Daoy (cell line): ENCODE measurements around the gene KCNT1. TPM values are rescaled to one million over a fixed set of nuclear protein-coding genes. Genes with fewer than 3 reads are reported as not detected.

Experiments used
- DNase-seq: peaks from one replicate; pipeline ENCODE4 v3.0.0-alpha.2; 2015; ENCODE audit warnings: low read depth
- total RNA-seq: library from RNA; depleted of rRNA; stranded (reverse); fragments of >200 nt; shearing (Covaris generic); gene quantifications from 2 replicates; pipeline ENCODE4 v1.2.3, GENCODE V29; 2014

Gene KCNT1
- total RNA-seq, 1 experiment from 2014 or later, result not detected

- DNase-seq, result no peak
Measured at GRCh38 chr9:135780086-135780485, 78.1 kb downstream of the KCNT1 start.

DNA sequence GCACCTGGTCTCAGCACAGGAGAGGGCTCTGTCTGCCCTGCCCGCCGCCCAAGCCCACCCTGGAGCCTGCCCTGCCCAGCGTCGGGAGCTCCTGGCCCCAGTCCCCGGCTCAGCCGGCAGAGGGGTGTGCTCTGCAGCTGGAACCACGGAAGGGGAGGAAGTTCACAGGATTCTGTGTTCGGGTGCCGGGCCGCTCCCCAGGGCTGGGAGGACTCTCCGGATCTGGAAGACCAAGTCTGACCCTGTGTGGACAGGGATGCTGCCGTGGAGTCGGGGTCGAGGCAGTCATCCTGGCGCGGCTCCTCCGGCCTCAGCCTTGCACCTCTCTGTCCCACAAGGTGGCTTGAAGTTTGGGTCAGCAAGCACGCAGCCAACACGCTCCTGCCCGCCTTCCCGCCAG lies 78.6 kb downstream of the KCNT1 start:
- no peak for DNase-seq

GRCh38 chr9:135782946-135783345 lies 81.0 kb downstream of the KCNT1 start:
- DNase-seq, result no peak

- DNase-seq, result no peak
Measured at GRCh38 chr9:135783540-135784245, 81.7 kb downstream of the KCNT1 start.

- DNase-seq, result no peak
Measured at GRCh38 chr9:135785013-135785575, 83.1 kb downstream of the KCNT1 start.

DNA sequence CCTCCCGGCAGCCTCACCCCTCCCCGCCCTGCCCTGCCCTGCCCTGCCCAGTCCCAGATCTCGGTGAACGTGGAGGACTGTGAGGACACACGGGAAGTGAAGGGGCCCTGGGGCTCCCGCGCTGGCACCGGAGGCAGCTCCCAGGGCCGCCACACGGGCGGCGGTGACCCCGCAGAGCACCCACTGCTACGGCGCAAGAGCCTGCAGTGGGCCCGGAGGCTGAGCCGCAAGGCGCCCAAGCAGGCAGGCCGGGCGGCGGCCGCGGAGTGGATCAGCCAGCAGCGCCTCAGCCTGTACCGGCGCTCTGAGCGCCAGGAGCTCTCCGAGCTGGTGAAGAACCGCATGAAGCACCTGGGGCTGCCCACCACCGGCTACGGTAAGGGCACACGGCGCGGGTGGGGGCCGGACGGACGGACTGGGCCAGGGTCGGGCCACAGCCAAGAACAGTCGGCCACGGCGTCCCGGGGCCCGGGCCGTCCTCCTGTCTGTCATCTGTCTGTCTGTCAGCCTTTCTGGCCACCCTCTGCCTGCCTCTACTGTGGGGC lies 84.2 kb downstream of the KCNT1 start:
- DNase-seq, result no peak

- DNase-seq, result no peak
Measured at GRCh38 chr9:135787317-135787716, 85.3 kb downstream of the KCNT1 start.

DNA sequence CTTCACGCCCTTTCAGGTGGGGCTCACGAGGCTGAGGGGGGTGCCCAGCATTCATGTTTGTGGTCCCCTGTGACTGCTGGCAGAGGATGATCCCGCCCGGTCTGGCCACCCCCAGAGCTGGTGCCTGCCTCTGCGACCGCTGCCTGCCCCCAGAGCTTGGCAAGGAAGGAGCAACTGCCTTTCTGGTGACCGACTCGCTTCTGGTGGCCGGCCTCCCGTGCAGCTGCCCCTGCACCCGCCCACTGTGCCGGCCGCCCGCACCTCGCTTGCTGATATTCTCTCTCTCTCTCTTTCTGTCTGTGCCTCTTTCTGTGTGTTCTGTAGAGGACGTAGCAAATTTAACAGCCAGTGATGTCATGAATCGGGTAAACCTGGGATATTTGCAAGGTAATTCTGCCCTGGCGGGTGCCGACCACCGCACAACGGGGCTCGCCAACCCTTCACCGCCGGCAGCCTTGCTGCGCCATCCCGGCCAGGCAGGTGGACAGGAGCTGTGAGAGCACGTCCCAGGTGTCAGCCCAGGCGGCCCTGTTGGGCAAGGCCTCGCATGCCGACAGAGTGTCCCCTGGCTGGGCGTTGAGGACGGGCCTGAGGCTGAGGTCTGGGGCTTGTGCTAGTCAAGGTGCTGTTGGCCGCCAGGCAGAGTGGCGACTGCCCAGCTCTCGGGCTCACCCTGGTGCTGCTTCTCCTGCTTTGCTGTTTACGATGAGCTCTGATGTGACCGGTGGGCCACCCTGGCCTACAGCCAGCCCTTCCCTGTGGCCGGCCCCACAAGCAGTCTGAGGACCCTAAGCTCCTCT lies 86.0 kb downstream of the KCNT1 start:
- no peak for DNase-seq

DNA sequence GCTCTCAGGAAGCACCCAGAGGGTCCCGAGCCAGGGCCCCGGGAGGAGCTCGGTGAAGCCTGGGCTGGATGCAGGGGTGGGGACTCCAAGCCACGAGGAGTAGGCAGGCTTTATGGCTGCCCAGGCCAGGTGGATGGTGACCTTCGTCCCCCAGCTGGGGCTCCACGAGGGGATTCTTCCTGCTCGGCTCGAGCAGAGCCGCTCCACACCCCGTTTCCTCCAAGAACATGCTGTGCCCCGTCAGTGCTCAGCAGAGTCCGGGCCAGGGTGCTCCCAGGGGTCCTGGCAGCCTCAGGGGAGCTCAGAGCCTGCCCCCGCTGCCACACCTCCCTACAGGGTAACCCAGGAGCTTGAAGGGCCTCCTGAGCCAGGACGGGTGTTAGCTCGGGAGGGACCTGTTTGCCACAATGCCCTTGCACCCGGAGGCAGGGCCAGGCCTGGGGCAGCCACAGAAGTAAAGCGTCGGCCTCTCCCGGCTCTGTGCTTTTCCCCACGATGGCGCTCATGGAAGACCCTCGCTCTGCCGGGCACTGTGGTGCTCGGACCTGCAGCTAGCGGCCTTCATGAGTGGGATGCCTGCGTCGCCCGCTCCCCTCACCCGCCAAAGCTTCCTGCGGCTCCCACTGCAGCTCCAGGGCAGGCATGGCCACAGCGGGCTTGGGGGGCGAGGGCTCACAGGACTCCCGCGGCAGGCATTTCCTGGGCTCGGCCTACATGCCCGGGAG lies 86.8 kb downstream of the KCNT1 start:
- no peak for DNase-seq

- DNase-seq, result no peak
Measured at GRCh38 chr9:135789838-135790291, 87.9 kb downstream of the KCNT1 start.

DNA sequence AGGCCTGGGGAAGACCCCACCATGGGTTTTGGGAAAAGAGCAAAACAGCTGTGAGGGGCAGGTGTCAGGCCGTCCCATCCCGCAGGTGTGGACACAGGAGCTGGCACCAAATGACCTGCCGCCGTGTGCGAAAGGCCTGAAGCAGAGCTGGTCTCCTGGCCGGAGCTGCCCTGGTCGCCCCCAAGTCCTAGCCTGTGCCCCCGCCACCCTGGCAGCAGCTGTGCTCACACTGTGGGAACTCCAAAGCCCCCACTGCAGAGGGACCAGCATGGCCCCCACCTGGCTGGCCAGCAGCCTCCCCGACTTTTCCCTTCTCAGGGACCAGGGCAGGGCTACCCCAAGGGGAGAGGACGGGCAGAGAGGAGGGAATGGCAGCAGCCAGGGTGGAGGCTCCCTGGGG lies 88.4 kb downstream of the KCNT1 start:
- DNase-seq, result no peak

DNA sequence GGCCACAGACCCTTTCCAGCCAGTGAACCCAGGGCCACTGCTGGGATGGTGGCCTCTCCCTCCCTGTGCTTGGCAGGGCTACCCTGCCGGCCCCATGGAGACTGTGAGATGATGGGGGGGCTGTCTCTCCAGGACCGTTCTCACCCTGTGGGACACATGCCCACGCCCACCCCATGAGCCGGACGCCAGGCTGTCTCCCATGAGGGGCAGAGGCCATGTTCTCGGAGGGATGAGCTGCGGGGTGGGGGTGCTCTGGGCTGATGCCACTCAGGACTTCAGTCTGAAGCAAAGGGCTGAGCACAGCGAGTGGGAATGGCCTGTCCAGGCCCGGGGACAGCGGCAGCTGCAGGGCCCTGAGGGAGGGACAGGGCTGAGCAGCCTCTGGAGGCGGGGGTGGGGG lies 88.9 kb downstream of the KCNT1 start:
- no peak for DNase-seq

GRCh38 chr9:135791431-135792267 lies 89.7 kb downstream of the KCNT1 start:
- DNase-seq, result no peak

DNA sequence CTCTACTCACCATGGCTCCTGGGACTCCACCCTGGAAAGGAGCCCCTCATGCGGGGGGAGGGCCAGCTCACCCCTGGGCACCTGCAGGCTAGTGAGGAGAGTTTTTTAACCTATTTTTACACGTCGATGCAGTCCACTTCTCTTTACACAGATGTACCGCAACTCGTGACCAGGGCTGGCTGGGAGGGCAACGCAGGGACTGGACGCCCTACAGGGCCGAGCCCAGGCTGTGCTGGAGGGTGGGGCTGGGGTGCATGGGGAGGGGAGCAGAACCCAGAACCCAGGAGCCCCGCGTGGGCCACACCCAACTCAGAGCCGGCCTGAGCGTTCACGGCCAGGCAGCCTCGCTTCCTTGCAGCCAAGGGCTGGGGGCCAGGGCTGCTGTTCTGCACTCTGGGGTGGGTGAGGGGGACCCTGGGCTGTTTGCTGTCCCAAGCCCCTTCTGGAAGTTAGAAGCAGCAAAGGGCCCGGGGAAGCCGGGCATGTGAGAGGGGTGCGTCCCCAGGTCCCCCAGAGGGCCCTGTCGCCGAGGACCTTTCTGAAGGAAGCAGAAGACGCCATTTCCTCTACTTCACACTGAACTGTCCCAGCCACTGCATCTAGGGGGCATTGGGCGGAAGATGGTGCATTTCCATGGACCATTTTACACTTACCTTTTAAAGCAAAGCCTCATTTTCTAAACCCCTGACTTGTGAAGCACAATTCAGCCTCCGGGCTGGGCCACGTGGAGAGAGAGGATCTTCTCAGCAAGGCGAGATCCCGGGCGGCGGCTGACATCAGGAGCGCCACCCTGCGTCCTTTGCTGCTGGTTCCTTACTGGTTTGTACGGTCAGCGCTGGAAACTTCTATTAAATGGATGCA lies 90.5 kb downstream of the KCNT1 start:
- peak; percentile 49 for DNase-seq

DNA sequence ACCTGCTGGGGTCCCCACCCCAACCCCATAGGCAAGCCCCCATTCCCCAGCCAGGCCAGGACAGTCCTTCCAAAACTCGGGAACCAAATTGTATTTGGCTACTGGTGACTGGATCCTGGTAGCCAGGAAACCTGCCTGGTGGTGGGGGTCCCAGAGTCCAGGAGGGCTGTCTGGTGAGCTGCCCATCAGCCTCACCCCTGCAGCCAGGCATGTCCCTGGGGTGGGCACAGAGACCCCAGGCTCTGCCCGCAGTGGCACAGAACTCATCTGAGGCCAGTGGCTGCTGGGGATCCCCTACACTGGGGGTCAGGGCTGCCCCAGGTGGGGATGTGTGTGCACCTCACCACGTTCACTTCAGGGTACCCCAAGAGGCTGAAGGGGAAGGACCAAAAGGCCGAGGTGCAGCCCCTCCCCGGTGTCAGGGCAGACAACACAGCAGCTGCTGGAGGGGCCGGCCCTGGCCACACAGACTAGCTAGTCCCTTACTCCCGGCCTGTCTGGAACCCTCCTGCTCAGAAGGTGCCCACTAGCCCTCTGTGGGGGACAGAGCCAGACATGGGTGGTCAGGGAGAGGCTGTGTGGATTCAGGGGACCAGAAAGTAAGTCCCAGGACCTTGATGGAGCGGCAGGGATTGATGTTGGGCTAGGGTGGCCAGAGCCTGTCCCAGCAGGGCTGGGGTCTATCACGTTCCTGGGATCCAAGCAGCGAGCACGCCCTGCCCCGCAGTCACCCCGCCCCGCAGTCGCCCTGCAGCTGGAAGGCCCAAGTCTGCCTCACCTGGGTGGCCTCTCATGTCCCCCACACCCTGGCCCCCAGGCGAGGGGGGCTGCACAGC lies 91.5 kb downstream of the KCNT1 start:
- DNase-seq, result no peak

DNA sequence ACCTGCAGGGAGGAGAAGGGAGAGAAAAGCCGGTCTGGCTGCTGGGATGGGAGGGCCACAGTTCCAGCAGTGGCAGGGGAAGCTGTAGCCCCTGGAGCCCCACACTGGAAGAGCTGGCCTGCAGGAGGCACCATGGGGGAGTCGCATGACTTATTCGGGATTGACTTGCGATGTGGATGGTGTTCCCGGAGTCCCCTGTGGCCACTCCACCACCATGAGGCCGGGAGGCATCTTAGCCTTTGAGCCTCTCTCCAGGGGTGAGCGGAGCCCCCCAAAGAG lies 92.0 kb downstream of the KCNT1 start:
- no peak for DNase-seq

GRCh38 chr9:135794361-135794885 lies 92.4 kb downstream of the KCNT1 start:
- DNase-seq, result no peak

DNA sequence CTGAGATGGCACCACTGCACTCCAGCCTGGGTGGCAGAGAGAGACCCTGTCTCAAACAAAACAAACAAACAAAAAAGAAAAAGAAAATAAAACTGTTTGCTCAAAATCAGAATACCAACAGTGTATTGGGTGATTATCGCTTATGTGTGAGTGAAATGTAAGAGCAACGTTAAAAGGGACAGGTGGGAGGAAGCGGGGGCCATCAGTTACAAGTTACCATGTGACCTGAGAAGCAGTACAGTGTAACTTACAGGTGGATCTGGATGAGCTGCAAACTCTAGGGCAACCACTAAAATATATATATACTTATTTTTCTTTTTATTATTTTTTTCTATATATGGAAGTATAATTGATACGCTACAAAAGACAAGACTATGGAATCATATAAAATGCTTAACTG lies 93.4 kb downstream of the KCNT1 start:
- DNase-seq, result no peak
